GM23338 (cell line): ENCODE measurements around the gene MTCL1. TPM values are rescaled to one million over a fixed set of nuclear protein-coding genes. Genes with fewer than 3 reads are reported as not detected.

Source experiments
- ATAC-seq: fragments of 200-7000 bp; cut with Tn5 transposase; 3 replicates; pipeline ENCODE4 v1.9.1; 2020
- DNase-seq: peaks from one replicate; pipeline ENCODE4 v3.0.0-alpha.2; 2015; ENCODE audit warnings: low spot score
- H2AFZ ChIP-seq: fragments of 200-600 bp; sonication (generic); 2 replicates; pipeline ENCODE4 v1.8.0; 2016; ENCODE audit warnings: antibody characterized with exemption, mild to moderate bottlenecking, moderate library complexity
- H3F3A ChIP-seq: fragments of 200-600 bp; sonication (generic); replicated peaks from 2 replicates; pipeline ENCODE4 v1.8.0; 2017; ENCODE audit warnings: antibody characterized with exemption, mixed run types, low read depth
- H3K27ac ChIP-seq: fragments of 200-600 bp; sonication (generic); 2 replicates; pipeline ENCODE4 v1.6.1; 2016; ENCODE audit warnings: low read depth
- H3K27me3 ChIP-seq: fragments of 200-600 bp; sonication (generic); 2 replicates; pipeline ENCODE4 v1.8.0; 2016; ENCODE audit warnings: mild to moderate bottlenecking, mixed run types, moderate library complexity; ENCODE audit not compliant: insufficient read depth
- H3K36me3 ChIP-seq: fragments of 200-600 bp; sonication (generic); 2 replicates; pipeline ENCODE4 v1.8.0; 2016; ENCODE audit warnings: mild to moderate bottlenecking; ENCODE audit not compliant: insufficient read depth
- H3K4me1 ChIP-seq: fragments of 200-600 bp; sonication (generic); 2 replicates; pipeline ENCODE4 v1.8.0; 2016; ENCODE audit warnings: mild to moderate bottlenecking, moderate library complexity; ENCODE audit not compliant: insufficient read depth
- H3K4me2 ChIP-seq: fragments of 200-600 bp; sonication (generic); 2 replicates; pipeline ENCODE4 v1.7.1; 2017; ENCODE audit warnings: mixed run types
- H3K4me3 ChIP-seq: fragments of 200-600 bp; sonication (generic); 2 replicates; pipeline ENCODE4 v1.6.1; 2016; ENCODE audit warnings: mixed run types
- H3K79me2 ChIP-seq: fragments of 200-600 bp; sonication (generic); replicated peaks from 2 replicates; pipeline ENCODE4 v1.8.0; 2017; ENCODE audit warnings: mild to moderate bottlenecking; ENCODE audit not compliant: insufficient read depth
- H3K9me2 ChIP-seq: fragments of 200-600 bp; sonication (generic); 2 replicates; pipeline ENCODE4 v1.8.0; 2017; ENCODE audit not compliant: insufficient read depth
- H4K20me1 ChIP-seq: fragments of 200-600 bp; sonication (generic); replicated peaks from 2 replicates; pipeline ENCODE4 v1.8.0; 2017; ENCODE audit warnings: mild to moderate bottlenecking; ENCODE audit not compliant: insufficient read depth
- H3K27ac Mint-ChIP-seq: 2 replicates; pipeline ENCODE4 v1.8.0; 2020; ENCODE audit warnings: inconsistent platforms, mild to moderate bottlenecking, moderate library complexity, mixed read lengths
- H3K27me3 Mint-ChIP-seq: 3 replicates; pipeline ENCODE4 v1.8.0; 2022; ENCODE audit warnings: low read depth, mild to moderate bottlenecking, moderate library complexity, mixed read lengths, inconsistent platforms; ENCODE audit not compliant: insufficient read depth, poor library complexity
- H3K36me3 Mint-ChIP-seq: 3 replicates; pipeline ENCODE4 v1.8.0; 2021; ENCODE audit warnings: low read depth, mild to moderate bottlenecking, inconsistent platforms, moderate library complexity, mixed read lengths
- H3K4me1 Mint-ChIP-seq: 3 replicates; pipeline ENCODE4 v1.8.0; 2020; ENCODE audit warnings: mild to moderate bottlenecking, inconsistent platforms, mixed read lengths
- H3K4me3 Mint-ChIP-seq: 3 replicates; pipeline ENCODE4 v1.8.0; 2021; ENCODE audit warnings: moderate library complexity, mild to moderate bottlenecking, inconsistent platforms, mixed read lengths
- H3K9me3 Mint-ChIP-seq: 3 replicates; pipeline ENCODE4 v1.8.0; 2020; ENCODE audit warnings: moderate library complexity, mild to moderate bottlenecking, inconsistent platforms, mixed read lengths
- CREB1 ChIP-seq: fragments of 250-450 bp; sonication (Bioruptor Pico); IDR thresholded peaks from 2 replicates; pipeline ENCODE4 v1.5.0; 2020; ENCODE audit warnings: low read depth, mild to moderate bottlenecking, moderate library complexity
- EZH2 ChIP-seq: fragments of 200-600 bp; sonication (generic); IDR thresholded peaks from one replicate; pipeline ENCODE4 v1.8.0; 2017; ENCODE audit warnings: antibody characterized with exemption, mild to moderate bottlenecking, low read depth; ENCODE audit not compliant: unreplicated experiment
- EZH2phosphoT487 ChIP-seq: fragments of 200-600 bp; sonication (generic); IDR thresholded peaks from one replicate; pipeline ENCODE4 v1.8.1; 2018; ENCODE audit warnings: antibody characterized with exemption; ENCODE audit not compliant: unreplicated experiment
- JUNB ChIP-seq: IDR thresholded peaks from one replicate; pipeline ENCODE4 v1.6.1; 2016; ENCODE audit warnings: antibody characterized with exemption; ENCODE audit not compliant: unreplicated experiment
- NANOG ChIP-seq: IDR thresholded peaks from 2 replicates; pipeline ENCODE4 v1.6.1; 2016; ENCODE audit warnings: antibody characterized with exemption, borderline replicate concordance
- POLR2AphosphoS5 ChIP-seq: IDR thresholded peaks from 2 replicates; pipeline ENCODE4 v1.6.1; 2016; ENCODE audit warnings: antibody characterized with exemption, low read depth
- STAT1 ChIP-seq: IDR thresholded peaks from one replicate; pipeline ENCODE4 v1.6.1; 2016; ENCODE audit warnings: antibody characterized with exemption; ENCODE audit not compliant: unreplicated experiment
- ZNF114 ChIP-seq: fragments of 250-450 bp; sonication (Bioruptor Pico); IDR thresholded peaks from 2 replicates; pipeline ENCODE4 v1.5.0; 2020; ENCODE audit warnings: mild to moderate bottlenecking, moderate library complexity
- ZNF331 ChIP-seq: fragments of 250-450 bp; sonication (Bioruptor Pico); IDR thresholded peaks from 2 replicates; pipeline ENCODE4 v1.5.0; 2020; ENCODE audit warnings: low read depth, mild to moderate bottlenecking, moderate library complexity
- polyA plus RNA-seq: library from polyadenylated mRNA; unstranded; fragments of >200 nt; fragmentation: Nextera tagmentation; extraction: Ambion mirVana; gene quantifications from 2 replicates; pipeline ENCODE4 v1.2.1, GENCODE V29; 2016
- total RNA-seq: library from RNA; depleted of rRNA; stranded (reverse); fragments of >200 nt; shearing (Covaris generic); gene quantifications from 2 replicates; pipeline ENCODE4 v1.2.3, GENCODE V29; 2014
- TF ChIP-seq, protein P1 (sequence below): IDR thresholded peaks from 2 replicates; pipeline ENCODE4 v1.6.1; 2016; ENCODE audit warnings: antibody characterized with exemption
- TF ChIP-seq, protein P2 (sequence below): fragments of 250-450 bp; sonication (Bioruptor Pico); IDR thresholded peaks from 2 replicates; pipeline ENCODE4 v1.5.0; 2020; ENCODE audit warnings: mild to moderate bottlenecking, moderate library complexity

MTCL1 gene
- total and polyA plus RNA-seq, 2 experiments from 2014 or later: 14.4 to 45.0 TPM

DNA sequence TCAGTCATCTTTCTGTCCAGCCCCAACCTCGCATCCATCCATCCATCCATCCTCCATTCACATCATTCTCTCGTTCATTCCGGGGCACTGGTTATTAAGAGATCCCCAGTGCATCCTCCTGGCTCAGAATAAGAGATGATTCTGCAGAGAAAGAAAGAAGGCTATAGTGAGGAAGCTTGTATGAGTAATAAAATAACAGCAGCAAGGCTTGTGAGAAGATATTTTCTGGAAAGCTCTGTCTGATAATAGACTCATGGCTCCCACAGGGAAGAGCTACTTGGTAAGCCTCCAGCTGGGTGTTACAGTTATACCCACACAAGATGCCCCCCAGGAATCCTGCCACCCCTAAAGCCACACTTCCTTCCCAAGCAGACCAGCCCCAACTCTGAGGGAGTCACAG, 143.2 kb downstream of the MTCL1 start:
- Histone ChIP-seq H3K27ac (no peak overlapping the region), H3K79me2 (no peaks in the 10 kb centered on the region), H2AFZ (no peak overlapping the region), H3K27me3 (no peaks in the 10 kb centered on the region), H3K9me2 (no peaks in the 10 kb centered on the region; the same call in 1 of the 2 replicates), H3K36me3 (no peaks in the 10 kb centered on the region), H3K4me3 (no peak overlapping the region), H3K4me2 (no peak overlapping the region), H3K4me1 (no peaks in the 10 kb centered on the region), H3F3A (no peaks in the 10 kb centered on the region), H4K20me1 (no peaks in the 10 kb centered on the region)
- H3K4me3 Mint-ChIP-seq: no peak overlapping the region
- H3K27me3 Mint-ChIP-seq: peaks cover 6% of the 10 kb centered on the region
- H3K4me1 Mint-ChIP-seq: peaks cover 7% of the 10 kb centered on the region; the same call in 2 of the 3 replicates
- no peaks in the 10 kb centered on the region for H3K9me3 Mint-ChIP-seq
- TF ChIP-seq ZNF331 (CRISPR knock-in tag): no peak
- TF ChIP-seq POLR2AphosphoS5: no peak
- TF ChIP-seq CREB1: no peak
- TF ChIP-seq JUNB: no peak
- TF ChIP-seq, protein P1, sequence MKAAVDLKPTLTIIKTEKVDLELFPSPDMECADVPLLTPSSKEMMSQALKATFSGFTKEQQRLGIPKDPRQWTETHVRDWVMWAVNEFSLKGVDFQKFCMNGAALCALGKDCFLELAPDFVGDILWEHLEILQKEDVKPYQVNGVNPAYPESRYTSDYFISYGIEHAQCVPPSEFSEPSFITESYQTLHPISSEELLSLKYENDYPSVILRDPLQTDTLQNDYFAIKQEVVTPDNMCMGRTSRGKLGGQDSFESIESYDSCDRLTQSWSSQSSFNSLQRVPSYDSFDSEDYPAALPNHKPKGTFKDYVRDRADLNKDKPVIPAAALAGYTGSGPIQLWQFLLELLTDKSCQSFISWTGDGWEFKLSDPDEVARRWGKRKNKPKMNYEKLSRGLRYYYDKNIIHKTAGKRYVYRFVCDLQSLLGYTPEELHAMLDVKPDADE: no peak
- no peak for TF ChIP-seq STAT1
- TF ChIP-seq EZH2phosphoT487: no peak
- no peak overlapping the region for H3K27ac Mint-ChIP-seq
- ATAC-seq (no peak), DNase-seq (no peak)
- no peaks in the 10 kb centered on the region for H3K36me3 Mint-ChIP-seq

DNA sequence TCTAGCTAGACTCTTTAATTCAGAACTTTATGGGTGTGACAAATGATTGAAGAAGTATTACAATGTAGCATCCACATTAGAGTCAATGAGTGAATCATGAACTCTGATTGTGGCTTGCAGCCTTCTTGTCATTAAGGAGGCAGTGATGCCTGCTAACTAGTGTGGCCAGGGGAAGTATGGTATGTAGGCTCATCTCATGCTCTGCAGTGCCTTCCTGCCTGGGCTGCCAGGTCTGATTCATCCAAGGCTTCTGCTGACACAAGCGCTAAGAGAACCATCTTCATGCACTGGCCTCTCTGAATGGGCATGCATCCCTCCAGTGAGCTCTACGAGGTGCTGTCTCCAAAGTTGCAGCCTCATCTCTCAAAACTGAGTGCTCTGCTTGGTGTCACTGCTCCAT, 144.3 kb downstream of the MTCL1 start:
- H3K27ac Mint-ChIP-seq: no peak overlapping the region
- H3K36me3 Mint-ChIP-seq: no peaks in the 10 kb centered on the region
- no peaks in the 10 kb centered on the region for H3F3A ChIP-seq
- no peaks in the 10 kb centered on the region for H3K36me3 ChIP-seq
- ATAC-seq (no peak), DNase-seq (no peak)
- no peak for TF ChIP-seq NANOG
- TF ChIP-seq CREB1: no peak
- no peak overlapping the region for H3K4me3 Mint-ChIP-seq
- H3K4me3 ChIP-seq: no peak overlapping the region
- no peak overlapping the region for H2AFZ ChIP-seq
- H3K27me3 ChIP-seq: no peaks in the 10 kb centered on the region
- no peaks in the 10 kb centered on the region for H3K9me3 Mint-ChIP-seq
- H3K4me1 ChIP-seq: no peaks in the 10 kb centered on the region
- H3K4me2 ChIP-seq: no peak overlapping the region
- H3K79me2 ChIP-seq: no peaks in the 10 kb centered on the region
- H3K27ac ChIP-seq: no peak overlapping the region
- H3K9me2 ChIP-seq: no peaks in the 10 kb centered on the region; the same call in 1 of the 2 replicates
- H4K20me1 ChIP-seq: no peaks in the 10 kb centered on the region
- H3K4me1 Mint-ChIP-seq: peaks cover 7% of the 10 kb centered on the region
- peaks cover 6% of the 10 kb centered on the region for H3K27me3 Mint-ChIP-seq

DNA sequence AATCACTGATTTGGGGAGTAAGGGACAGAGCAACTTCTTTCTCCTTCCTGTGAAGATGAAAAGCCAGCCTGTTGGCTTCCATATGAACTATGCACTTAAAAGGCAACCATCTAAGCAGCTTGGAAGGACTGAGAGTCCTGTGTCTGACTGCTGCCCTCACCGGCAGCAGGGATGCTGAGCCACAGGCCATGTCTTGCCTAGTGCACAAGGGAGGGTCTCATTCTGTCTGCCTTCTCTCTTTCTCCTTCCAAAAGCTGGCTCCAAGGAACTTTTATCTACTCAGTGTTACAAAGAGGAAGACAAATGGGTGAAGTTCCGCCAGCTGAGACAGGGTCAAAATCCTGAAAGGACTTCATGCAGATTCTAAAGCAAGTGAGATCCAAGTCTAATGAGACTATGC, 146.3 kb downstream of the MTCL1 start:
- Mint-ChIP-seq H3K27me3 (peaks cover 8% of the 10 kb centered on the region), H3K27ac (no peak overlapping the region), H3K36me3 (no peaks in the 10 kb centered on the region; the same call in 2 of the 3 replicates), H3K4me3 (no peak overlapping the region), H3K9me3 (no peaks in the 10 kb centered on the region), H3K4me1 (peaks cover 17% of the 10 kb centered on the region)
- ATAC-seq (no peak), DNase-seq (no peak)
- Histone ChIP-seq H3K27ac (no peak overlapping the region), H3K79me2 (no peaks in the 10 kb centered on the region), H3K4me2 (no peak overlapping the region), H3K9me2 (no peaks in the 10 kb centered on the region; the same call in 1 of the 2 replicates), H3K27me3 (no peaks in the 10 kb centered on the region), H4K20me1 (no peaks in the 10 kb centered on the region), H2AFZ (no peak overlapping the region), H3K36me3 (no peaks in the 10 kb centered on the region), H3F3A (no peaks in the 10 kb centered on the region), H3K4me1 (peaks cover 5% of the 10 kb centered on the region; the same call in 1 of the 2 replicates), H3K4me3 (no peak overlapping the region)
- TF ChIP-seq, protein P2, sequence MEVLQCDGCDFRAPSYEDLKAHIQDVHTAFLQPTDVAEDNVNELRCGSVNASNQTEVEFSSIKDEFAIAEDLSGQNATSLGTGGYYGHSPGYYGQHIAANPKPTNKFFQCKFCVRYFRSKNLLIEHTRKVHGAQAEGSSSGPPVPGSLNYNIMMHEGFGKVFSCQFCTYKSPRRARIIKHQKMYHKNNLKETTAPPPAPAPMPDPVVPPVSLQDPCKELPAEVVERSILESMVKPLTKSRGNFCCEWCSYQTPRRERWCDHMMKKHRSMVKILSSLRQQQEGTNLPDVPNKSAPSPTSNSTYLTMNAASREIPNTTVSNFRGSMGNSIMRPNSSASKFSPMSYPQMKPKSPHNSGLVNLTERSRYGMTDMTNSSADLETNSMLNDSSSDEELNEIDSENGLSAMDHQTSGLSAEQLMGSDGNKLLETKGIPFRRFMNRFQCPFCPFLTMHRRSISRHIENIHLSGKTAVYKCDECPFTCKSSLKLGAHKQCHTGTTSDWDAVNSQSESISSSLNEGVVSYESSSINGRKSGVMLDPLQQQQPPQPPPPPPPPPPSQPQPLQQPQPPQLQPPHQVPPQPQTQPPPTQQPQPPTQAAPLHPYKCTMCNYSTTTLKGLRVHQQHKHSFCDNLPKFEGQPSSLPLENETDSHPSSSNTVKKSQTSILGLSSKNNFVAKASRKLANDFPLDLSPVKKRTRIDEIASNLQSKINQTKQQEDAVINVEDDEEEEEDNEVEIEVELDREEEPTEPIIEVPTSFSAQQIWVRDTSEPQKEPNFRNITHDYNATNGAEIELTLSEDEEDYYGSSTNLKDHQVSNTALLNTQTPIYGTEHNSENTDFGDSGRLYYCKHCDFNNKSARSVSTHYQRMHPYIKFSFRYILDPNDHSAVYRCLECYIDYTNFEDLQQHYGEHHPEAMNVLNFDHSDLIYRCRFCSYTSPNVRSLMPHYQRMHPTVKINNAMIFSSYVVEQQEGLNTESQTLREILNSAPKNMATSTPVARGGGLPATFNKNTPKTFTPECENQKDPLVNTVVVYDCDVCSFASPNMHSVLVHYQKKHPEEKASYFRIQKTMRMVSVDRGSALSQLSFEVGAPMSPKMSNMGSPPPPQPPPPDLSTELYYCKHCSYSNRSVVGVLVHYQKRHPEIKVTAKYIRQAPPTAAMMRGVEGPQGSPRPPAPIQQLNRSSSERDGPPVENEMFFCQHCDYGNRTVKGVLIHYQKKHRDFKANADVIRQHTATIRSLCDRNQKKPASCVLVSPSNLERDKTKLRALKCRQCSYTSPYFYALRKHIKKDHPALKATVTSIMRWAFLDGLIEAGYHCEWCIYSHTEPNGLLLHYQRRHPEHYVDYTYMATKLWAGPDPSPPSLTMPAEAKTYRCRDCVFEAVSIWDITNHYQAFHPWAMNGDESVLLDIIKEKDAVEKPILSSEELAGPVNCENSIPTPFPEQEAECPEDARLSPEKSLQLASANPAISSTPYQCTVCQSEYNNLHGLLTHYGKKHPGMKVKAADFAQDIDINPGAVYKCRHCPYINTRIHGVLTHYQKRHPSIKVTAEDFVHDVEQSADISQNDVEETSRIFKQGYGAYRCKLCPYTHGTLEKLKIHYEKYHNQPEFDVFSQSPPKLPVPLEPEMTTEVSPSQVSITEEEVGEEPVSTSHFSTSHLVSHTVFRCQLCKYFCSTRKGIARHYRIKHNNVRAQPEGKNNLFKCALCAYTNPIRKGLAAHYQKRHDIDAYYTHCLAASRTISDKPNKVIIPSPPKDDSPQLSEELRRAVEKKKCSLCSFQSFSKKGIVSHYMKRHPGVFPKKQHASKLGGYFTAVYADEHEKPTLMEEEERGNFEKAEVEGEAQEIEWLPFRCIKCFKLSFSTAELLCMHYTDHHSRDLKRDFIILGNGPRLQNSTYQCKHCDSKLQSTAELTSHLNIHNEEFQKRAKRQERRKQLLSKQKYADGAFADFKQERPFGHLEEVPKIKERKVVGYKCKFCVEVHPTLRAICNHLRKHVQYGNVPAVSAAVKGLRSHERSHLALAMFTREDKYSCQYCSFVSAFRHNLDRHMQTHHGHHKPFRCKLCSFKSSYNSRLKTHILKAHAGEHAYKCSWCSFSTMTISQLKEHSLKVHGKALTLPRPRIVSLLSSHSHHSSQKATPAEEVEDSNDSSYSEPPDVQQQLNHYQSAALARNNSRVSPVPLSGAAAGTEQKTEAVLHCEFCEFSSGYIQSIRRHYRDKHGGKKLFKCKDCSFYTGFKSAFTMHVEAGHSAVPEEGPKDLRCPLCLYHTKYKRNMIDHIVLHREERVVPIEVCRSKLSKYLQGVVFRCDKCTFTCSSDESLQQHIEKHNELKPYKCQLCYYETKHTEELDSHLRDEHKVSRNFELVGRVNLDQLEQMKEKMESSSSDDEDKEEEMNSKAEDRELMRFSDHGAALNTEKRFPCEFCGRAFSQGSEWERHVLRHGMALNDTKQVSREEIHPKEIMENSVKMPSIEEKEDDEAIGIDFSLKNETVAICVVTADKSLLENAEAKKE: no peak
- TF ChIP-seq POLR2AphosphoS5 (no peak), STAT1 (no peak), EZH2 (no peak), NANOG (no peak), ZNF114 (CRISPR knock-in tag) (no peak), ZNF331 (CRISPR knock-in tag) (no peak), EZH2phosphoT487 (no peak)
